Hair follicle dermal papilla cell (primary cell): ENCODE results near the gene GIPR. TPM values are rescaled to one million over a fixed set of nuclear protein-coding genes. Genes with fewer than 3 reads are reported as not detected.

Source experiments
- small RNA-seq: library from RNA; depleted of rRNA; stranded (forward); fragments of <200 nt; gene quantifications from one replicate; pipeline ENCODE3, GENCODE V24; 2012
- total RNA-seq: library from RNA; depleted of rRNA; stranded (reverse); fragments of >200 nt; gene quantifications from 2 replicates; pipeline ENCODE4 v1.2.3, GENCODE V29; 2012

Gene GIPR
- 0.49 TPM in 1 of 2 replicates, not detected in the other for total RNA-seq

DNA sequence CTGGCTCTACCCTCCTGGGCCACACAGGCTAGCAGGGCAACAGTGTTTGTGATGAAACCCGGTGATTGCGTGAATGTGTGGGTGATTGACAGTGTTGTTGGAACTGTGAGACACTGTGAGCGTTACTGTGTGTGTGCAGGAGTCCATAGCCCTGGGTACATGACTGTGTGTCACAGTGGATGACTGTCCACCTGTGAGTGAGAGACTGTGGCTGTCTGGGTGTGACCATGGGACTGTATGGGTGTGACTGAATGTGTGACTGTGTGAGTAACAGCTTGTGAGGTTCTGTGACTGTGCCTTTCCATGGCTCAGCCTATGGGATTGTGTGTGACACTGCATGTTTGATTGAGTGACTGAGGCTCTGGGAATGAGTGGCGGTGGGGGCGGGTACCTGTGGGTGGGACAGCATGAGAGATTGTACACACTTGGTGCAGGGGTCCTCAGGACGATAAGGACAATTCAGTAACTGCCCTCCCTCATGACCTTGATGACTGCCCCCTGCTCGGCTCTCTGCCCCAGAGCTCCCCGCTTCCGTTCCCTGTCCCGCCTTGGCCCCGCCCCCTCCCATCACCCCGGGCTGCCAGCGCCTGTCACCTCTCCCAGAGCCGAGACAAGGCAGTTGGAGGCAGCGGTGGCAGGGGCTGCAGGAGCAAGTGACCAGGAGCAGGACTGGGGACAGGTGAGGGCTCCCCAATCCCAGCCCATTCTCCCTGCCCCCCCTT, at the start of gene GIPR:
GIPR (plus strand) TSS at position 602 of the 722 bp plus-strand sequence. CDS start 1,300 bp downstream, outside the sequence.

GRCh38 chr19:45638930-45639729, 28.9 kb upstream of the GIPR start, which contains the start of gene EML2:
Gene EML2 (minus strand): TSS chr19:45639397. CDS start chr19:45639376, 21 bp downstream.

GRCh38 chr19:45691516-45692186, 23.6 kb downstream of the GIPR start, which contains the start of gene SNRPD2:
Gene SNRPD2 (minus strand): TSS chr19:45691953. CDS start chr19:45691888, 65 bp downstream.

DNA sequence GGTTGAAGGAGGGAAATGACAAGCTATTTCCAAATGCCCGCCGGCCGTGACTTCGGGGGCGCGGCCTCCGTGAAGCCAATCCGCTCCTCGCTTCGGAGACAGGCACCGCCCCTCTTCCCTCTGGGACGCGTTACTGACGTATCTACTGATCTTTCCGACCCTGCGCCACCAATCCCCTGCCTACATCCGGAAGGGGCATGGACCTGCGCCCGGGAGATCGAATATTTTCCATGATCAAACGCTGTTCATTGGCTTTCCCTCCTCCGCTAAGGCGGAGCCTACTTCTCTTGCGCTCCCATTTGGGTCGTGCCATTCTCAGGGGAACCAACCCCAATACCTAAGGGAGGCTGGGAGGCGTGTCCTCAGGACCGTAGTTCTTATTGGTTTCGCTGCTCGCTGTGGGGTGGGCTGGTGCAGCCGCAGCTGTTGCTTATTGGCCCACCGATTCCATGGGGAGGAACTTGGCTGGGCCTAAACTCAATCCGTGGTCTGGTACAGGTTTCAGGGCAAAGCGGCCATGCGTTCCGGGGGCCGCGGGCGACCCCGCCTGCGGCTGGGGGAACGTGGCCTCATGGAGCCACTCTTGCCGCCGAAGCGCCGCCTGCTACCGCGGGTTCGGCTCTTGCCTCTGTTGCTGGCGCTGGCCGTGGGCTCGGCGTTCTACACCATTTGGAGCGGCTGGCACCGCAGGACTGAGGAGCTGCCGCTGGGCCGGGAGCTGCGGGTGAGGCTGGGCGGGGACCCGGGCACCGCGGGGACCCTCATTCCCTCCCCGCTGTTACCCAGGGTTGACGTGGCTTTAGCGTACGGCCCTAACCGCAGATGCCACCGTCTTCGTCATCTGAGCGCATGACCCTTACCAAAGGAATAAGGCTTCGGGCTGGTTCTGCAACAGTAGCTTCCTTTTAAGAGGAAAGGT, 24.4 kb downstream of the GIPR start, which contains the start of gene QPCTL:
QPCTL (plus strand) TSS at position 480 of the 919 bp plus-strand sequence; CDS start at position 518, 38 bp downstream.

DNA sequence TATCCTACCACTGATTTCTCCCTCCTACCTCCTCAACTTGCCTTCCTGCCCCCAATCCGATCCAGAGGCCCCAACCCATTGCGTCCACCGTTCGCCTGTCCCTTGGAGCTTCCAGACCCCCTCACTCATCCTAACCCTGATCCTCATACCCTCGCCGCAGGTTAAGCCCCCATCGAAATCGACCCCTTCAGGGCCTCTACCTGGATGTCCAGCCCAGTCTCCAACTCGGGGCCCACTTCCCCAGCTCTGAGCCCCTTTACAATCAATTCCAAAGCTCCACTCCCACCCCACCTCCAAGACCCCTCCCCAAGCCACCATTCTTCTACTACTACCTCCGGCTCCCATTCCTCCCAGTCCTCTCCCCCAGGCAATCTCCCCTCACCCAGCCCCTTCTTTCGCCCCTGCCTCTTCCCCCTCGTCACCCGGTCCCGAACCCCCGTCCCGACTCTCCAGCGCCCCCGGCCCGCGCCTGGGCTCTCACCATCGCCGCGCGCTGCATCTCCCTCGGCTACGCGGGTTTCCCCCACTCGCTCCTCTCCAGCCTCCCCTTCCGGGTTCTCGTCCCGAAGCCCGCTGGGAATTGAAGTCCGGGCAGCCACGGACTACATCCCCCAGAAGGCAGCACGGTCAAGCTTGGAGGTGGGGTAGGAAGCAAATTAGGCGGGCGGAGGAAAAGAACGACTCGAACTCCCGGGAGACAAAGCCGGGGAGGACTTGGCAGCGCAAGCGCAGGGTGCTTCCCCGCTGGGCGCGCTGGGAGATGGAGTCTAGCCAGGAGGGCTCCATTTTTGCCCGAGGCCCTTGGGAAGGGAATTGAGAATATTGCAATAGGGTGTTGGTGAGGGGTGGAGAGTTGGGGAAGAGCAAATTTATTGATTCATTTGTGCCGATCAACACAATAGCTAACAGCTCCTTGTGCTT, 62.6 kb downstream of the GIPR start, which contains the start of gene FBXO46:
FBXO46 (minus strand) TSS at position 529 of the 921 bp plus-strand sequence. CDS start 17,401 bp downstream, outside the sequence.

Small RNA genes lying within 50 kb of the gene (small RNA-seq; reads per million reads assigned to genes)
- 3.7 reads per million, percentile 70 among the genes with 10 or more reads in this experiment for gene MIR642A
- gene RN7SL836P: not detected

Other genes starting within 250 kb of the GIPR start
- 94.6 and 95.7 TPM in 2 replicates for gene ERCC1, start 244.3 kb upstream of the GIPR start, total RNA-seq
- gene FOSB, start 200.2 kb upstream of the GIPR start, total RNA-seq: 1.3 and 2.9 TPM in 2 replicates
- 11.0 and 16.0 TPM in 2 replicates for gene RTN2, start 171.2 kb upstream of the GIPR start, total RNA-seq
- gene PPM1N, start 169.8 kb upstream of the GIPR start, total RNA-seq: 0.61 and 1.8 TPM in 2 replicates
- gene VASP, start 160.7 kb upstream of the GIPR start, total RNA-seq: 116 and 135 TPM in 2 replicates
- 12.0 and 16.3 TPM in 2 replicates for gene OPA3, start 83.4 kb upstream of the GIPR start, total RNA-seq
- gene GPR4, start 66.0 kb upstream of the GIPR start, total RNA-seq: not detected in 2 replicates
- 25.2 and 27.0 TPM in 2 replicates for gene EML2, start 28.8 kb upstream of the GIPR start, total RNA-seq
- 116 and 182 TPM in 2 replicates for gene SNRPD2, start 23.7 kb downstream of the GIPR start, total RNA-seq
- 21.7 and 23.0 TPM in 2 replicates for gene QPCTL, start 24.4 kb downstream of the GIPR start, total RNA-seq
- gene FBXO46, start 62.7 kb downstream of the GIPR start, total RNA-seq: 8.8 and 9.7 TPM in 2 replicates
- not detected in 2 replicates for gene MEIOSIN, start 65.2 kb downstream of the GIPR start, total RNA-seq
- gene SIX5, start 101.0 kb downstream of the GIPR start, total RNA-seq: 15.3 and 17.2 TPM in 2 replicates
- 115 and 129 TPM in 2 replicates for gene DMPK, start 114.3 kb downstream of the GIPR start, total RNA-seq
- gene DMWD, start 124.6 kb downstream of the GIPR start, total RNA-seq: 67.4 and 90.9 TPM in 2 replicates
- gene RSPH6A, start 147.1 kb downstream of the GIPR start, total RNA-seq: 0.16 and 0.24 TPM in 2 replicates
- gene SYMPK, start 194.9 kb downstream of the GIPR start, total RNA-seq: 42.0 and 44.0 TPM in 2 replicates
- gene FOXA3, start 196.1 kb downstream of the GIPR start, total RNA-seq: not detected in 2 replicates
- gene IRF2BP1, start 217.9 kb downstream of the GIPR start, total RNA-seq: 41.0 and 44.3 TPM in 2 replicates
- gene MYPOP, start 234.4 kb downstream of the GIPR start, total RNA-seq: 1.6 and 2.4 TPM in 2 replicates
- gene NANOS2, start 246.6 kb downstream of the GIPR start, total RNA-seq: not detected in 2 replicates